GM12801 (cell line): ENCODE data around the gene COLEC12.

Experiments used
- TF ChIP-seq, protein P1 (sequence below): IDR thresholded peaks from one replicate; pipeline ENCODE4 v1.5.1; 2011; ENCODE audit warnings: control low read depth; ENCODE audit not compliant: insufficient read length; ENCODE audit errors: extremely low read depth

COLEC12 gene

DNA sequence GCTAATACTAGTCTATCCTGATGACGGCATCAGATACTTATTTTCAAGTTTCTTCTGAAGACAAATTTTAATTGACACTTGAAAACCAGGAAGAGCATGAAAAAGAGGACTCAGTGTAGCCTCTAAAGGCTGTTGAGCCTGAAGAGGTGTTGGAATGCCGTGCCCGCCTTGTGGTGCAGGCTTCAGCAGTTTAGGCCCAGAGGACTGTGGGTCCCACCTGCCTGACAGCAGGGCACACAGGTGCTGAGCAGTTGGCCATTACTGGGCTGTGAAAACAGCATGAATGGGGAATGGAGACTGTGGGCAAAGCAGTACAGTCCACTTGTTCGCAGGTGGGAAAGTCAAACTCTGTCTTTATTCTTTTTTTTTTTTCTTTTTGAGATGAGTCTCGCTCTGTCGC lies 182.9 kb downstream of the COLEC12 start:
- TF ChIP-seq, protein P1, sequence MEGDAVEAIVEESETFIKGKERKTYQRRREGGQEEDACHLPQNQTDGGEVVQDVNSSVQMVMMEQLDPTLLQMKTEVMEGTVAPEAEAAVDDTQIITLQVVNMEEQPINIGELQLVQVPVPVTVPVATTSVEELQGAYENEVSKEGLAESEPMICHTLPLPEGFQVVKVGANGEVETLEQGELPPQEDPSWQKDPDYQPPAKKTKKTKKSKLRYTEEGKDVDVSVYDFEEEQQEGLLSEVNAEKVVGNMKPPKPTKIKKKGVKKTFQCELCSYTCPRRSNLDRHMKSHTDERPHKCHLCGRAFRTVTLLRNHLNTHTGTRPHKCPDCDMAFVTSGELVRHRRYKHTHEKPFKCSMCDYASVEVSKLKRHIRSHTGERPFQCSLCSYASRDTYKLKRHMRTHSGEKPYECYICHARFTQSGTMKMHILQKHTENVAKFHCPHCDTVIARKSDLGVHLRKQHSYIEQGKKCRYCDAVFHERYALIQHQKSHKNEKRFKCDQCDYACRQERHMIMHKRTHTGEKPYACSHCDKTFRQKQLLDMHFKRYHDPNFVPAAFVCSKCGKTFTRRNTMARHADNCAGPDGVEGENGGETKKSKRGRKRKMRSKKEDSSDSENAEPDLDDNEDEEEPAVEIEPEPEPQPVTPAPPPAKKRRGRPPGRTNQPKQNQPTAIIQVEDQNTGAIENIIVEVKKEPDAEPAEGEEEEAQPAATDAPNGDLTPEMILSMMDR = no peak

DNA sequence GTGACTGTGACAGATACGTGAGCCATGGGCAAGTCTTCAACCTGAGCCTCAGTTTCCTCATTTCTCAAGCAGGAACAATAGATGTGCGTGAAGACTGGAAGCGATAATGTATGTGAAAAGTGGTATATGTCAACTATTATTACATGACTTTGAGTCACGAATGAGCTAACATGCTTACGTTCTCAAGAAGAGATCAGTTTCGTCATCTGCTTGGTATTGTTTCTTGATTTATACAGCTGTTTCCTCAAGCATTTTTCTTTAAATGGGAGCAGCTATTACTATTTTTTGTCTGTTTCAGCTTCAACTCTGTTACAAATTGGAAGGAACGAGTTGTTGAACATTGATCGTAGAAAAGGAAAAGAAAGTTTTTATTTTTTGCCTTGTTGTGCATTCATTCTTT lies 184.1 kb downstream of the COLEC12 start:
- TF ChIP-seq, protein P1 = no peak

DNA sequence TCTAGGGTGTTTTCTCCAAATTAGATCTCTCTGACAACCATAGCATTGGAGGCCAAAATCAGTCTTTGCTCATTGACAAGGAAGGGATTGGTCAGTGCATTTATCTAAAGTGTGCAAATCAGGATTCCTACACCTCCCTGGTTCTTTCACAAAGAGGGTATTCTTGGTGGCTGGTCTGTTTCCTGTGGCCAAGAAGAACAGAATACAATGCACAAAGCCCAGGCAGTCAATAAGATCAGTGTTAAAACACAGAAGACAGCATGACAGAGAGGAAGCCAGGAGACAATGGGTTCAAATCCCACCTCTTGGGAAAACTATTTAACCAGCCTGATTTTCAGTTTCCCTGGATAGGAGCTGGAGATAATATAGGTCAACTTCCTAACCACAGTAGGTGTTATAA lies 186.6 kb downstream of the COLEC12 start:
- TF ChIP-seq, protein P1 = no peak

DNA sequence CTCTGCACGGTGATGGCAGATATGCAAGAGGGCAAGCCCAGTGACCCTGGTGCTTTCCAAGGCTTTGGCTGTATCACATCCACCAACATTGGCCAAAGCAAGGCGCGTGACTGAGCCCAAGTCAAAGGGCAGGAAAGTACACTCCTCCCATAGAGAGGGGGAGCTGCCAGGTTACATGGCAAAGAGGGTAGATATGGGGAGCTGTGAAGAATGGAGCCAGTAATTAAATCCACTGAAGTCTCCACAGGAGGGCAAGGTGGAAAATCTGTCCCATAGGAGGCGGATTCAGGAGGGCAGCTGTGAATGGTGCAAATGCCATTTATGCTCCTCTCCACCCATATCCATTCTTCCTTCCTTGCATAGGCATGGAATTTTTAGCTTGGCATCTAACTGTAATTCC lies 188.1 kb downstream of the COLEC12 start:
- TF ChIP-seq, protein P1 = no peak

DNA sequence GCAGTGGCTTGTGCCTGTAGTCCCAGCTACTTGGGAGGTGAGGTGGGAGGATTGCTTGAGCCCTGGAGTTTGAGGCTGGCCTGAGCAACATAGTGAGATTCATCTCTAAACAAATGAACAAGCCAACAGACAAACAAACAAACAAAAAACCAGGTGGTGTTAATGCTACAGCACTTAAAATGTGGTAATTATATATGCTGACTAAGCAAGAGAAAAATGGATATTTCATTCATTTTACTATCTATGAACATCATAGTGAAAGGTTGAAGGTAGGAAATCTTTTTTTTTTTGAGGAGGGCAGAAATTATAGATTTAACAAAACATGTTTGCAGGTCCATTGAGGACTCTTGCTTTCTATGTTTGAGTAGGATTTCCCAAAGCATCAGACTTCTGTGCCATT lies 190.5 kb downstream of the COLEC12 start:
- TF ChIP-seq, protein P1 = no peak

DNA sequence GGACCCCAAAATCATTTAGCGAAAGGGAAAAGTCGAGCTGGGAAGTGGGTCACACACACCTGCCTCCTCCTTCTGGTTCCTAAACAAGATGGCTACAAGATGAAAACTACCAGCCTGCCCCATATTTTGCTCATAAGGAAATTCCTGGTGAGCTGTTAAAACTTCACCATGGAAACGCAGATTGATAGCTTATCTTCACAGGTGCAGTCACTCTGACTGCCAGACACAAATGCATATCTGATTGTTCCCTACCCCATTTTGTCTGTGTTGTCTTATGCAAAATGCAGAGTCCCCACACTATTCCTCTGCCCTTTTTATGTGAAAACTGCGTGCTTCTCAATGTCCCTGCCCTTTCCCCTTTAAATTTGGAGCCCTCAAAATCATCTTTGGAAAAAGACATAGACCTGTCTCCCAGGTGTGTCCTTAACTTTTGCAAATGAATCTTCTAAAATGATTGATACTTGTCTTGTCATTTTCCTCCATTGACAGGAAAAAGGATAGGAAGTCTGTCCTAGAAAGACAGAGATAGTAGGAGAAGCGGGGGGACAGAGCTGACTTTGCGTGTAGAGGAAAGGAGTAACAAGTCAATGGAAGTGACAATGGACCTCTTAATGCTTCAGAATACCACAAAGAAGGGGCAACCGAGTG lies 193.8 kb downstream of the COLEC12 start:
- TF ChIP-seq, protein P1 = no peak

DNA sequence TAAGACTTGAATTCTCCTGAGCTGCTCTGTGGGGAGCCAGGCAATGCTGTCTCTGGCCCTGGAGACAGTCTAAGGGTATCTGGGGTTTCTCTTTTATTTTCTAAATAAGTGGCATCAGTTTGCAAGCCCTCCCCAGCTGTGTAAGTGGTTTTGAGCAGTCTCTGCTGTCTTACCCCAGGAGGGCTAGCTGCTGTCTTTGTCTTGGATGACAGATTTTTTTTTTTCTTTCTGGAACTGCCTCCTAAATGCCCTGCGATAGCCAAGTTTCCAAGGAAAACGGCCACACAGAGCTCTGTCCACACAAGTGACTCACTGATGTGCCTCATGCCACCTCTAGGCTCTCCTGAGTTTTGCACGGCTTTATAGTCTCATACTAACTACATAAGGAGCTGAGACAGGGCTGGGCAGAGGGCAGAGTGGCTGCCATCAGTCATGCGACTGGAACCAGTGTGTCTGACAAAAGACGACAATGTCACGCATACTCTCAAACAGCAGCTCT lies 195.4 kb downstream of the COLEC12 start:
- TF ChIP-seq, protein P1 = no peak
